ACHN (cell line): Measurements from ENCODE around the gene URAD.

Experiments
- DNase-seq: peaks from one replicate; pipeline ENCODE4 v3.0.0-alpha.2; 2015
- in situ Hi-C: cut with HindIII; loops from 2 replicates; pipeline ENCODE4 v1.10.0; 2017; ENCODE audit warnings: low sequenced_read_pairs, low pct_ligation_motif_present, low pct_unique_long_range_greater_than_20kb

URAD gene

DNA sequence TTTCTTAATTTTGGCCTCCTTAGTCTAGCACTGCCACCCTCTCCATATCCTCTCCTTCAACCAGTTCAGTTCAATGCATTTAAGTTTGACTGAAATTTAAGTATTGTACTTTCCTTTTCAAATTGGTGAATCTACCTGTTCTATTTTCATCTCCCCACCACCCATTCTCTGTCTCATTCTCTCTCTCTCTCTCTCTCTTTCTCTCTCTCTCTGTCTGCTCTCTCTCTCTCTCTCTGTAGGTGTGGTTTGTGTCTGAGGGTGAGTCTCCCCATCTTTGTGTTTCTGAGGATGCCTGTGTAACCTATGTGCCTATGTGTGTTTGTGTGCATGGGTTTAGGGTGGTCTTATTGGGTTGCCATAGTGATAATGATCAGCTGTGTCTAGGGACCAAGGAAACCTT lies 58.6 kb downstream of the URAD start:
- in situ Hi-C loops: no loop called here
- no peak for DNase-seq

DNA sequence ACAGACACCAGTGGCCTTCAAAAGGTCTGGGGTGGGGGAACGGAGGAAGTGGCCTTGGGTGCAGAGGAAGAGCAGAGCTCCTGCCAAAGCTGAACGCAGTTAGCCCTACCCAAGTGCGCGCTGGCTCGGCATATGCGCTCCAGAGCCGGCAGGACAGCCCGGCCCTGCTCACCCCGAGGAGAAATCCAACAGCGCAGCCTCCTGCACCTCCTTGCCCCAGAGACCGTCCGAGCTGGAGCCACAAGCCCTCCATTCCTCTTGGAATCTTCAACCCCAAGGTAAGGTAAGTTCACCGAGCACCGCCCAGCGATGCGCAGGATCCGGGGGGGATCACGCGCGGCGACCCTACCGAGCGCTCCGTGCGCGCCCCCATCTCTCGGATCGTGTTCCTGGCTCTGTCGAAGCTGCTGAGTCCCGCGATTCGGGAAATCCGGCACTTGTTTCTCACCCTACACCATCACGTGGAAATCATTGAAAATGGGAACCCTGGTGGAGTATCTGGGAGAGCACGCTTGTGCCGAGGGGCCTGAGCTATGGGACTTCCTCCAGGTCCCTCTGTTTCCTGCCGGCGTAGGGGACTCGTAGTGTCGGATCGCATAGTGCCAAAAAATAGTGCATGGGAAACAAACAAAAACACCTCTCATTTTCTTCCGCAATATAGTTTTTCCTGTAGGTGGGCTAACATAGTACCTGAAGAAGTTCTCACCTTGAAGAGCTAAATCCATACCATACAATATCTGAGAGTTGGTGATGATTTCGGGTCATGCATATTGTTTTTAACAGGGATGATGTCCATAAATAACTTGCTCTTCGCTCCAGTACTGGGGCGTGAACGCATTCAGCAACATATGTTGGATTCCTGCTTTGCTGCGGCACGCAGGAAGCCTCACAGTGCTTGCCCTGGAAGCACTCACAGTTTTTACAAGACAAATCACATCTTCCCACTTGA lies 59.4 kb downstream of the URAD start:
- in situ Hi-C loops: no loop called here
- DNase-seq: no peak

DNA sequence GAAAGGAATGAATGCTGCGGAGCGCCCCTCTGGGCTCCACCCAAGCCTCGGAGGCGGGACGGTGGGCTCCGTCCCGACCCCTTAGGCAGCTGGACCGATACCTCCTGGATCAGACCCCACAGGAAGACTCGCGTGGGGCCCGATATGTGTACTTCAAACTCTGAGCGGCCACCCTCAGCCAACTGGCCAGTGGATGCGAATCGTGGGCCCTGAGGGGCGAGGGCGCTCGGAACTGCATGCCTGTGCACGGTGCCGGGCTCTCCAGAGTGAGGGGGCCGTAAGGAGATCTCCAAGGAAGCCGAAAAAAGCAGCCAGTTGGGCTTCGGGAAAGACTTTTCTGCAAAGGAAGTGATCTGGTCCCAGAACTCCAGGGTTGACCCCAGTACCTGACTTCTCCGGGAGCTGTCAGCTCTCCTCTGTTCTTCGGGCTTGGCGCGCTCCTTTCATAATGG lies 60.1 kb downstream of the URAD start:
- in situ Hi-C loops: no loop called here

More for the DNA sequence above, 60.1 kb downstream of the URAD start:
- no peak for DNase-seq
